ENCODE measurements around the gene GLT8D1.
"Not testable (repeated sequence)": the region's sequence is repeated elsewhere in the genome, so short reads cannot be mapped to it uniquely, and the experiment has no call there.

The GLT8D1 gene

DNA sequence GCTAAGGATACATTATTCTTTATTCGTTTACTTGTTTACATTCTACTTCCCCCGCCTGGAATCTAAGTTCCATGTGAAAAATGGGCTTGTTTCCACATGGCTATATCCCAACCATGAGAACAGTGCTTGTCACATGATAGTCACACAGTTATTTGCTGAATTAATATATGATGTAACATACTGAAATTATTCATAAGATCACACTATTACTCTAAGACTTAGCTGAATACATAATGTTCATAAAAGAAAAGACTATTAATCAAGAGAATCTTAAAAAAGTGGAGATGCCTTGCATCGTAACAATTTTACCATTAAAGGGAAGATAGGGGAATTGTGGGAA, 26.4 kb downstream of the GLT8D1 start:
- peak; percentile 62 for DNase-seq

DNA sequence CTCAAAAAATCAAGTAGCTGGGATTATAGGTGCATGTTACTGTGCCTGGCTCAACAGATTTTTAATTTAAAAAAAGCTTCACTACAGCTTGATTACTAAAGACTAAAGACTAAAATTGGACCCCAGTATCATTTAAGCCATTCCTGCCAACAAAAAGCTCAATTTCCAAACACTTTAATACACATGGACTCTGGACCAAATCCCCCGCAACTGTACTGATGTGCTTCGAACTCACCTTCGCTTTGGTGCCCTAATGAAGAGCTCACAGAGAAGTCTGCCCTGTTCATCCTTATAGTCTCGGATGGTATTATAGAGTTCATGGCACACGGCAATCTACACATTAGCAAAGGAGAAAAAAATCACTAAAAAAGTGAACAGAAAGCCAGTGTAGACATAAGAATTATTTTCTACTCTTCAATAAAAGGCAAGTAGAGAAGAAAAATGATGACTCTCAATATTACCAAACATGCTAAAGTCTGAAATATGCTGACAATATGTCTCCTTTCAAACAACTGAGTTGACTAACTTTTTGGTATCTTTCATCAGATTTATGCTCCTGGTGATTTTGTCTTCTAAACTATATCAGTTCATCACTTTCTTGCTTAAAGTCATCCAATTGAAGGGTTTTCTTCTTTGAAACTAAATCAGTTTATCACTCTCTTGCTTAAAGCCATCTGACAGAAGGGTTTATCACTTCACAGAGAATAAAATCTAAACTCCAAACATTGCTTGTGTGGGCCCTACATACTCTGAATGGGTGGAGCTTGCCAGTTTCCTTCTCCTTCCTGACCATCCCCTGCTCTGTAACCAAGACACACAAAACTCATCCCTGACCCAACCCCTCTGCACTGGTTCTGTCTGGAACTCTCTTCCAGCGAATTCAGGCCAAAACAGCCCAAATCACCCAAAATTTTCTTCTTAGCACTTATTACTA, 27.1 kb downstream of the GLT8D1 start:
- DNase-seq, result peak; percentile 62

DNA sequence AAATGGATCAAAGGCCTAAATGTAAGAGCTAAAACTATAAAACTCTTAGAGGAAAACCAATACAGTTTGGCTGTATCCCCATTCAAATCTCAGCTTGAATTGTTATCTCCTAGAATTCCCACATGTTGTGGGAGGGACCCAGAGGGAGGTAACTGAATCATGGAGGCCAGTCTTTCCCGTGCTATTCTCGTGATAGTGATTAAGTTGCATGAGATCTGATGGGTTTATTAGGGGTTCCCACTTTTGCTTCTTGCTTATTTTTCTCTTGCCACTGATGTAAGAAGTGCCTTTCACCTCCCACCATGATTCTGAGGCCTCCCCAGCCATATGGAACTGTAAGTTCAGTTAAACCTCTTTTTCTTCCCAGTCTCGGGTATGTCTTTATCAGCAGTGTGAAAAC, 29.4 kb downstream of the GLT8D1 start:
- DNase-seq, result not testable (repeated sequence)

DNA sequence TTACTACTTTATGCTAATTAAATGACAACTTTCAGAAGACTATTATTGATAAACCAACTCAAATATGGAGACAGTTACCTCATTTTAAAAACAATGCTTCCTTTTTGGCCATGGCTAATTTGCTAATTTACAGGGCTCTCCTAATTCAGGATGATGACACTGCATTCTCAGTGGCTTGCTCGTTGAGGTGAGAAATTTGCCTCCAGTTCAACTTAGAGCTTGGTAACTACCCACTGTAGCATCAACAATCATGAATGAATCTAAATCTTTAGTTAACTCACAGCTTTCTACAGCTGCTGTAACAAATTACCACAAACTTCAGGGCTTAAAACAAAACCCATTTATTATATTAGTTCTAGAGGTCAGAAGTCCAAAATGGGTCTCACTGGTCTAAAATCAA, 33.9 kb downstream of the GLT8D1 start:
- no peak for DNase-seq

DNA sequence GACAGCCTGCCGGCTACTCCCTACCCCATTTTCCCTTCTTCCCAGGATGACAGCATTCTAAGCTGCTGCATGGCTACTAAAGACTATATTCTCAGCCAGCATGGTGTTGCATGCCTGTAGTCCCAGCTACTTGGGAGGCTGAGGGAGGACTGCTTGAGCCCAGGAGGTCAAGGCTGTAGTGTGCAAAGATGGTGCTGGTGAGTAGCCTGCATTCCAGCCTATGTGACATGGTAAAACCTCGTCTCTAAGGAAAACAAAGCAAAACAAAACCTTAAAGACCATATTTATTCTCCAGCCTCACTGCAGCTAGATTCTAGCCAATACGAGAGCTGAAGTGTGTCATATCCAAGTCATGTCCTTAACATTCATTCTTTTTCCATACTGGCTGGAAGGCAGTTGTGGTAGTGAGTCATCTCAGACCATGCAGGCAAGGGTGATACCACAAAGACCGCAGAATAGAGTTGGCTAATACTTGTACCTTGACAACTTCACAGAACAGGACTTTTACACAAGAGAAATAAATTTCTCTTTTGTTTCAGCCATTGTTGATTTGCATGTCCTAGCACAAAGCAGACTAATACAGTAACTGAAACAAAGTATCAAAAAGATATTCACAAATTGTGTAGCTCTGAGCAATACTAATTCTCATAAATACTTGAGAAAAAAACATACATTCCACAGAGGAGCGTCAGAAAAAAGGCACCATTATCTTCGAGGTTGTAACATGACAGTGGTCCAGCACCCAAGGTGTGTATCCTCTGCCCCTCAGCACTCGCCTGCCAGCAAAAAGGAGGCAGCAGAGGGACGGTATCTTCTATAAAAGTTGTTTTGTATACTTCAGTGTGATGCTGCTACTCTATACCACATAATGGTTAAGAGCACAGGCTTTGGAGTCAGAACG, 34.7 kb downstream of the GLT8D1 start:
- DNase-seq, result peak; percentile 95

DNA sequence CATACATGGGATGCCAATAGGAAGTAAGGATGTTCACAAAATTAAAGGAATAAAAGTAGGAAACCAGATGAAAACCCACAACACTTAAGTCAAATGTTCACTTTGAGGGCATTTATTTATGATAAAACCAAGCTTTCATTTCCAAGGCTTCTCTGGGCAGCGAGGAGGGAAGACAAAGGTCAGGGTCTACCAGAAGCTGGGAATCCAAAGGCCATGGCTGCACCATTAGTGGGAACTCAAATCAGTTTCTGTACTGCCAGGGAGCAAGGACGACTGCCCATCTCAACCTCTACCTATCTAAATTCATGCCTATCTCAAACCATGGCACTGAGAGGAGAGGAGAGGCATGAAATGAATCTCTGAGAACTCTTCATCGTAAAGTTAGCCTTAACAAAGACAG, 42.5 kb downstream of the GLT8D1 start:
- DNase-seq, result no peak

DNA sequence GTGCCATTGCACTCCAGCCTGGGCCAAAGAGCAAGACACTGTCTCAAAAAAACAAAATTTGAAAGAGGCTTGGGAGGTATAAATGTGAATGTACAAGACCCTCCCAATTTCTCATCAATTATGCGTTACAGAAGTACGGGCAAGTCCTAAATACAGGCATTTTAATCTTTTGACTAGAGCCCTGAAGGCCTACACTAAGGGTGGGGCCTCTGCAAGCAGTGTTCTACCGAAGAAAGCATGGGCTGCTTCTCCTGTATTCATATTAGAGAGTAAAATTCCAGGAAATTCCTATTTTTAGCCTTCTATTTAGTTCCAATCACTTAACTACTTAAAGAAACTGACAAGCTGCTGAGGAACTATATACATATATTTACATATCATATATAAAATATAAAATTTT, 45.5 kb downstream of the GLT8D1 start:
- no peak for DNase-seq

DNA sequence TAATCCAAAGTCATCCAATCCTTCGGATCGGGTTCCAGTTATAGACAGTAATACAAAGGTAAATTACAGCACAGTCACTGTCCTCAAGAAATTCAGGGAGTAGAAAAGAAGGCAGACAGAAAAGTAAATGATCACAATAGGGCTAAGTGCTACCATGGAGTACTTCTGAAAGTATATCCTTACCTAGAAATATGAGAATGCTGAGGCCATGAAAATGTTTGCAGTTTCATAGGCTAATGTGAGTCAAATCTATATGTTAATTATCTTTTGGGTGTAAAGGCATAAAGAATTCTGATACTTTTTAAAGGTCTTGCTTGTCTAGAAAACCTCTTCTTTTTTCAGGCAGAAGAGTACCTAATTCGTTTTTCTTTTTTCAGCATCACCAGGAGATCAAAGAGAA, 49.7 kb downstream of the GLT8D1 start:
- no peak for DNase-seq

DNA sequence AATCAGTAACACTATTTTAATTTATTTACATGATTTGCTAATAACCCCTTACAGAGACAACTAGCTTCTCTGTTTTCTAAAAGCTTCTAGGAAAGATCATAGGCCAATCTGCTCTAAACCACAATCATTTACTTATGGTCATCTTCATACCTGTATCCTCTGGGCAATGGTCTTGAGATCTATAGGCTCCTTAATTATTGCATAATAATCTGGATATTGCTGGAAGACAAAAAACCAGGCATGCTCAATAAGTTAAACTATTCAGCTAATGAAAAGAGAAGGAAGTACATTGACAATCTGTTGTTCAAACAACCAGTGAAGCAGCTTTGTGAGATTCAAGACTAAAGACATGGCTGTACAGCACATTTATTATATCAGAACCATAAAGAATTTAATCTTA, 54.0 kb downstream of the GLT8D1 start:
- no peak for DNase-seq

DNA sequence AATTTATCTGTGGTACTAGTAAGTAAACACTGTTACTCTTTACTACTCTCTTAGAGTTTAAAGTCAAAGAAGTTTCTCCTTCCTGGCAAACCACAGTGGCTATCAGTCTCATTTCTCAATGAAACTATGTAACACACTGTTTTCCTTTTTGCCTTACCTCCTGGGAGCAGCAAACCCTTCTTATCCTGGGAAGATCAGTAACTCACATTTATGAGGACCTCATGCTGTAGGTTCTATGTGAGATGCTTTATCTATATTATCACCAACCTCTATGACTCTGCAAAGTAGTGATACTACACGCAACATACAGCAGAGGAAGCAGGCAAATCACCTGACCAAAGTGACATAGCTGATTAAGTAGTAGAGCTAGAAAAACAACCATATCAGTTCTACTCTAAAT, 55.2 kb downstream of the GLT8D1 start:
- DNase-seq, result peak; percentile 71

DNA sequence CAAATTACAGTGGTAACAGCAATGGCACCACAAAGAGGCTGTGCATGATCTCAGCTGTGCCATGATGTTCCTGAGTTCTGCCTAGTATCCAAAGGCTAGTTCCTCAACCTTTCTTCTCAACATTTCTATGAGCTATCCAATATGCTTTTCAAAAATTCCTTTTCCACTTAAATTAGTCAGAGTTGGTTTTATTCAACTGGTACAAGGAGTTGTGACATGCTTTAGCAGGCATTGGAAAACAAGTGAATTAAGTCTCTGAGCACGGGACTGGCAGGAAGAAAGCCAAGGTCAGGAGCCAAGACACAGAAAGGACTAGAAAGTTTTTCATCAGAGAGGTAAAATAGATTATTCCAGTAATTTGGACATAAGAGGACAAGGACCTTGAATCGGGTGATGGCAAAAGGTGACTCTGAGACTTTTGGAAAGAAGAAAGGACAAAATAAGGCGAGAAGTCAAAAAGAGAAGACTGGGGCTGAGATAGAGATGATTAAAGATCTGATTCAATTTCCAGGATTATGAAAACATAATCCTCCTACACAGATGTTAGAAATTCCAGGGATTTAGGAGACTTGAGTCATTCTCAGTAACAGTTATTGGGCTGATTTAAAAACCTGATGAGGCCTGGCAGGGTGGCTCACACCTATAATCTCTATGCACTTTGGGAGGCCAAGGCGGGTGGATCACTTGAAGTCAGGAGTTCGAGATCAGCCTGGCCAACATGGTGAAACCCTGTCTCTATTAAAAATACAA, 56.0 kb downstream of the GLT8D1 start:
- no peak for DNase-seq

DNA sequence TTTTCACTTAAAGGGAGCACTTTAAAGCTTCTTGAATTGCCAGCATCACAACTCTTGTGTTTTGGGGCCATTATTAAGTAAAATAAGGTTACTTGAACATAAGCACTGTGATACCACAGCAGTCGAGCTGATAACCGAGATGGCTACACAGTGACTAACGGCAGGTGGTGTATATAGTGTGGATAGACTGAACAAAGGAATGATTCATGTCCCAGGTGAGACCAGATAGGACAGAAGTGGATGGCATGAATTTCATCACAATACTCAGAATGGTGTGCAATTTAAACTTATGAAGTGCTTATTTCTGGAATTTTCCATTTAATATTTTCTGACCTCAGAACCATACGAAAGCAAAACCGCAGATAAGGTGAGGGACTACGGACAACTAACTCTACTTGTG, 60.0 kb downstream of the GLT8D1 start:
- no peak for DNase-seq
